ENCODE data around the gene ACVR2B. TPM values are rescaled to one million over a fixed set of nuclear protein-coding genes. Genes with fewer than 3 reads are reported as not detected.

The ACVR2B gene
- total and polyA plus RNA-seq, 2 of the 13 experiments (the other 11 are each of a cell fraction or from before 2014, with no cell fraction given): 10.0 to 12.7 TPM

DNA sequence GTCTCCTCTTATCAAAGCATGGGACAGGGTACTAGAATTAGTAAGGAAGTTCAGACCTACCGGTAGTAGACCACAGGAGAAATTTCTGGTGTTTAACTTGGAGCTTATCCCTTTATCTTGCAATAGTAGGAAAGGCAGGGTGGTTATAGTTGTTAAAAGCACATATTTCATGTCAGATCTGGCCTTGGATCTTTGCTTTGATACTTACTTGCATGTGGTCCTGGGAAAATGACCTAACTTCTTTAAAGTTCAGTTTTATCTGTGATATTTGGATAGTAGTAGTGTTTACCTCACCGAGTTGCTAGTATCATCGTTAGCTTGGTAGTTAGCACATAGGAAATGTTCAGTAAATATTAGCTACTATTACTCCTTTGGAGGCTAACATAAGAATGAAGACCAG lies 57.9 kb downstream of the ACVR2B start (continued):
- TF ChIP-seq, protein P1, sequence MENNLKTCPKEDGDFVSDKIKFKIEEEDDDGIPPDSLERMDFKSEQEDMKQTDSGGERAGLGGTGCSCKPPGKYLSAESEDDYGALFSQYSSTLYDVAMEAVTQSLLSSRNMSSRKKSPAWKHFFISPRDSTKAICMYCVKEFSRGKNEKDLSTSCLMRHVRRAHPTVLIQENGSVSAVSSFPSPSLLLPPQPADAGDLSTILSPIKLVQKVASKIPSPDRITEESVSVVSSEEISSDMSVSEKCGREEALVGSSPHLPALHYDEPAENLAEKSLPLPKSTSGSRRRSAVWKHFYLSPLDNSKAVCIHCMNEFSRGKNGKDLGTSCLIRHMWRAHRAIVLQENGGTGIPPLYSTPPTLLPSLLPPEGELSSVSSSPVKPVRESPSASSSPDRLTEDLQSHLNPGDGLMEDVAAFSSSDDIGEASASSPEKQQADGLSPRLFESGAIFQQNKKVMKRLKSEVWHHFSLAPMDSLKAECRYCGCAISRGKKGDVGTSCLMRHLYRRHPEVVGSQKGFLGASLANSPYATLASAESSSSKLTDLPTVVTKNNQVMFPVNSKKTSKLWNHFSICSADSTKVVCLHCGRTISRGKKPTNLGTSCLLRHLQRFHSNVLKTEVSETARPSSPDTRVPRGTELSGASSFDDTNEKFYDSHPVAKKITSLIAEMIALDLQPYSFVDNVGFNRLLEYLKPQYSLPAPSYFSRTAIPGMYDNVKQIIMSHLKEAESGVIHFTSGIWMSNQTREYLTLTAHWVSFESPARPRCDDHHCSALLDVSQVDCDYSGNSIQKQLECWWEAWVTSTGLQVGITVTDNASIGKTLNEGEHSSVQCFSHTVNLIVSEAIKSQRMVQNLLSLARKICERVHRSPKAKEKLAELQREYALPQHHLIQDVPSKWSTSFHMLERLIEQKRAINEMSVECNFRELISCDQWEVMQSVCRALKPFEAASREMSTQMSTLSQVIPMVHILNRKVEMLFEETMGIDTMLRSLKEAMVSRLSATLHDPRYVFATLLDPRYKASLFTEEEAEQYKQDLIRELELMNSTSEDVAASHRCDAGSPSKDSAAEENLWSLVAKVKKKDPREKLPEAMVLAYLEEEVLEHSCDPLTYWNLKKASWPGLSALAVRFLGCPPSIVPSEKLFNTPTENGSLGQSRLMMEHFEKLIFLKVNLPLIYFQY (CRISPR knock-in tag; IDR thresholded peaks at IDR 0.05; ENCODE audit: borderline replicate concordance): no peak
- TF ChIP-seq ZNF225 (CRISPR knock-in tag; IDR thresholded peaks at IDR 0.05) (no peak), MLLT10 (CRISPR knock-in tag; IDR thresholded peaks at IDR 0.05) (no peak), HDAC1 (CRISPR knock-in tag; IDR thresholded peaks at IDR 0.05) (no peak)
- TF ChIP-seq, protein P2, sequence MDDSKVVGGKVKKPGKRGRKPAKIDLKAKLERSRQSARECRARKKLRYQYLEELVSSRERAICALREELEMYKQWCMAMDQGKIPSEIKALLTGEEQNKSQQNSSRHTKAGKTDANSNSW (CRISPR knock-in tag; IDR thresholded peaks at IDR 0.05; ENCODE audit: borderline replicate concordance): no peak
- TF ChIP-seq, protein P3, sequence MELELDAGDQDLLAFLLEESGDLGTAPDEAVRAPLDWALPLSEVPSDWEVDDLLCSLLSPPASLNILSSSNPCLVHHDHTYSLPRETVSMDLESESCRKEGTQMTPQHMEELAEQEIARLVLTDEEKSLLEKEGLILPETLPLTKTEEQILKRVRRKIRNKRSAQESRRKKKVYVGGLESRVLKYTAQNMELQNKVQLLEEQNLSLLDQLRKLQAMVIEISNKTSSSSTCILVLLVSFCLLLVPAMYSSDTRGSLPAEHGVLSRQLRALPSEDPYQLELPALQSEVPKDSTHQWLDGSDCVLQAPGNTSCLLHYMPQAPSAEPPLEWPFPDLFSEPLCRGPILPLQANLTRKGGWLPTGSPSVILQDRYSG (CRISPR knock-in tag; IDR thresholded peaks at IDR 0.05): no peak

DNA sequence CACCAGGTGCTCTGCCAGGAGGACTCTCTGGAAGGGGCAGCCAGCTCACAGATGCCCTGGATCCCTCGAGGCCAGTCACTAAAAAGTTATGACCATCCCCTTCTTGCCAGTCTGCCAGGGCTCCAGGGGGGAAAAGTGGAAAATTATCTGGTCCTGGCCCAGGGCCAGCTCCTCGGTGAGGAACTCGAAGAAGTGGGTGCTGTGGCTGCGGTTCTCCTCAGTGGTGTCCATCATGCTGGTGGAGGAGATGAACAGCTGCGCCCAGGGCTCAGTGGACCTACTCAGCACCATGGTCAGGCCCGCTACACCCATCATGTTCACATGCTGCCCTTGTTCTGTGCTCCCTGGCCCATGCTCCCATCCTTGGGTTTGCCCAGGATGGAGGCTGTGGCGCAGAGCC lies 61.7 kb downstream of the ACVR2B start:
- no peaks in the 10 kb centered on the region for H3K27me3 ChIP-seq (ENCODE audit: control insufficient read depth in 1 of 2, insufficient read depth in 2 of 2, low read length in 2 of 2)
- in situ Hi-C loops (cut with HindIII; ENCODE audit: extremely low pct_ligation_motif_present, low pct_unique_long_range_greater_than_20kb): no loop called here
- no peak overlapping the region for H3K4me2 ChIP-seq (ENCODE audit: low read depth, low read length)
- H3K9ac ChIP-seq (ENCODE audit: insufficient read depth, low read depth, low read length): no peak overlapping the region
- H2AFZ ChIP-seq (ENCODE audit: low read length): no peak overlapping the region
- WGBS (ENCODE audit: low lambda C conversion rate): 86% methylated on average over 4 of the region's 7 CpGs
- no peak overlapping the region for H3K27ac ChIP-seq (ENCODE audit: extremely low read length, insufficient read depth, low read length)
- no peaks in the 10 kb centered on the region for H3K9me3 ChIP-seq (ENCODE audit: low read length)
- ChIA-PET POLR2A (no interaction called here), CTCF (ENCODE audit: low intra/inter-chr PET ratio, low total read pairs) (no interaction called here)
- no peak overlapping the region for H3K4me3 ChIP-seq (replicated peaks in 1 of 3; ENCODE audit: insufficient read depth in 1 of 3, low read depth in 2 of 3, low read length in 3 of 3)
- no peaks in the 10 kb centered on the region for H3K79me2 ChIP-seq (ENCODE audit: insufficient read depth, low read length)
- H3K36me3 ChIP-seq (replicated peaks in 1 of 2; ENCODE audit: control insufficient read depth in 1 of 2, insufficient read depth in 2 of 2, low read length in 2 of 2): peaks cover 3 to 11% of the 10 kb centered on the region in 2 experiments; a peak in 3 of 5 replicates
- TF ChIP-seq ZNF160 (CRISPR knock-in tag; IDR thresholded peaks at IDR 0.05): no peak
- ATAC-seq: no peak
- FAIRE-seq: no peak
- no peaks in the 10 kb centered on the region for H3K4me1 ChIP-seq (ENCODE audit: insufficient read depth, low read length)
- H4K20me1 ChIP-seq (ENCODE audit: insufficient read depth, low read length): no peaks in the 10 kb centered on the region
- BruUV-seq (replicated peaks): no TSS peak
- no peak for DNase-seq (ENCODE audit: low spot score)
- intact Hi-C loops (cut with micrococcal nuclease; ENCODE audit: unreplicated experiment): no loop called here

All from HepG2 (cell line).